ENCODE measurements around the gene MRPS27.

DNA sequence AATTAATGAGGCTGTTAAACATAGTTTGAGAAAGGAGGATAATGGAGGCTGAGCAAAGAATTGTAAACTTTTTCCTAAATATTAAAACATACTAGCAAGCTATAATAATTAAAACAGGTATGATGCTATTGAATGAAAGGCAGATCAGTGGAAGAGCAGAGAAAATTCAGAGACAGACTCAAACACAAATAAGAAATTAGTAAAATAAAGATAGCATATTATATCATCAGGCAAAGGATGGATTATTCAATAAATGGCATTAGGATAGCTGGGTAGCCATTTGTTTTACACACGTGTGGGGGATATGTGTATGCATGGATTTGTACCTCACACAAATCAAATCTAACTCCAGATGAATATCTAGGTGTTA, 50.6 kb downstream of the MRPS27 start:
- TF ChIP-seq REST (IDR thresholded peaks at IDR 0.05; ENCODE audit: insufficient replicate concordance, low read depth) (no peak), POLR2AphosphoS5 (IDR thresholded peaks at IDR 0.05; ENCODE audit: low read depth) (no peak), GABPA (IDR thresholded peaks at IDR 0.05; ENCODE audit: low read depth) (no peak)
- TF ChIP-seq, protein P1, sequence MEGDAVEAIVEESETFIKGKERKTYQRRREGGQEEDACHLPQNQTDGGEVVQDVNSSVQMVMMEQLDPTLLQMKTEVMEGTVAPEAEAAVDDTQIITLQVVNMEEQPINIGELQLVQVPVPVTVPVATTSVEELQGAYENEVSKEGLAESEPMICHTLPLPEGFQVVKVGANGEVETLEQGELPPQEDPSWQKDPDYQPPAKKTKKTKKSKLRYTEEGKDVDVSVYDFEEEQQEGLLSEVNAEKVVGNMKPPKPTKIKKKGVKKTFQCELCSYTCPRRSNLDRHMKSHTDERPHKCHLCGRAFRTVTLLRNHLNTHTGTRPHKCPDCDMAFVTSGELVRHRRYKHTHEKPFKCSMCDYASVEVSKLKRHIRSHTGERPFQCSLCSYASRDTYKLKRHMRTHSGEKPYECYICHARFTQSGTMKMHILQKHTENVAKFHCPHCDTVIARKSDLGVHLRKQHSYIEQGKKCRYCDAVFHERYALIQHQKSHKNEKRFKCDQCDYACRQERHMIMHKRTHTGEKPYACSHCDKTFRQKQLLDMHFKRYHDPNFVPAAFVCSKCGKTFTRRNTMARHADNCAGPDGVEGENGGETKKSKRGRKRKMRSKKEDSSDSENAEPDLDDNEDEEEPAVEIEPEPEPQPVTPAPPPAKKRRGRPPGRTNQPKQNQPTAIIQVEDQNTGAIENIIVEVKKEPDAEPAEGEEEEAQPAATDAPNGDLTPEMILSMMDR (IDR thresholded peaks at IDR 0.05; ENCODE audit: insufficient read depth, low read length) = no peak
